WI38 (cell line): ENCODE measurements around the gene CACNA1I.

Source experiments
- H3K4me3 ChIP-seq: 2 replicates; pipeline ENCODE4 v1.5.1; 2011; ENCODE audit warnings: low read depth, mild to moderate bottlenecking, control low read depth, low read length
- CTCF ChIP-seq: IDR thresholded peaks from 2 replicates; pipeline ENCODE4 v1.5.1; 2012; ENCODE audit warnings: low read depth, mild to moderate bottlenecking, control low read depth, low read length

Gene CACNA1I

GRCh38 chr22:39653787-39654077 is 83.2 kb downstream of the CACNA1I start:
- TF ChIP-seq CTCF, result no peak
- no peak overlapping the region for H3K4me3 ChIP-seq

DNA sequence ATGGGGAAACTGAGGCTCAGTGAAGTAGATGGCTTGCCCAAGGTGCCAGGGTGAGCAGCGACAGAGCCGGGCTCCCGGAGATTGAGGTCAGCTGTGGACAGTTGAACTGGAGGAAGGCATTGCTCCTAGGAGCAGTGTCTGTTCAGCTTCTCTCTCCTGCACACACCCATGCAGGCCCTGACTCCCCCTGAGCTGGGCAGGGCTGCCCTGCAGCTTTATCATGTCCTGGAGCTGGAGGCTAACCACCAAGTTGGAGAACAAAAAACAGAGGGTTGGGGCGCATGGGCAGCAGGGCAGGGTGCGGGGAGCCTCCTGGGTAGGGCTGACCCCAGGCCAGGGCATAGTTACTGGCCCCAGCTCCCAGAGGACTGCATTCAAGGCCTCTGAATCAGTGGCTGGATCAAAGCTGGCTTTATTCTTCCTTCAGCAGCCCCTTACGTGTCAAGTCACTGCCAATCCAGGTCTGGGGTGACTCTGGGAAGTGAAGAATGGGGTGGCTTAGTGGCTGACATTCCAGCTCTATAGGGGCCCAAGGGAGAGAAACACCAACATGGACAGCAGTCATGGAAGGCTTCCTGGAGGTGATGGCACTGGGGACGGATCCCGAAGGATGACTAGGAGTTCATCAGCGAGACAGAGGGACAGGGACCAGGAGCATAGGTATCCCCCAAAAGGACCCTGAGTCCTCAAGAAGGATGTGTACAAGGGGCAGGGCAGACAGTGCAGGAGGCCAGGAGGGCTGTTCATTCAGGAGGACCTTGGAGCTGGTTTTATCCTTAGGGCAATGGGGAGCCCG is 83.8 kb downstream of the CACNA1I start:
- TF ChIP-seq CTCF, result no peak

DNA sequence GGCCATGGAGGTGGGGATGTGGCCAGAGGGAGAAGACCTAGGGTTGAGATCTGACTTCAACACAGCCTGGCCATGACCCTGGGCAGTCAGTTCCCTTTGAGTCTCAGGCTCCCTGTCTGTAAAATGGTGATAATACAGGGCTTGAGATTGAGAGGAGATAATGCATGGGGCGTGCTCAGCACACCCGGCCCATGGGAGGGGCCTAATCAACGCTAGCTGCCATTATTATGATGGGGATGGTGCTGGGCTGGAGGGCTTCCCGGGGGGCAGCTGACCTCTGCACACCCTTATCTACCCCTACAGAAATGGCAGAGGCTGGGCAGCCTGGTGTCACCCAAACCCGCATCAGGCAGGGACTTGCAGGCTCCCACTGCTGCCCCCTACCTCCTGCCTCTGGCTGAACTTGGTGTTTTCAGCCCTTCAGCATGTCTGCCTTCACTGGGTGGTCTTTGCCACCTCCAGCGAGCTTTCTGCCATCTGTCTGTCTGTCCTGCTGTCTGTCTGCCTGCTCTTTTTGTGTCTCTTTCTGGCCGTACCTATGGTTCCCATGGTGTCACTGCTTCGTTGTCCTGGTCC is 84.5 kb downstream of the CACNA1I start:
- no peak for TF ChIP-seq CTCF
- no peak overlapping the region for H3K4me3 ChIP-seq

More for the DNA sequence above, 83.8 kb downstream of the CACNA1I start:
- no peak overlapping the region for H3K4me3 ChIP-seq

DNA sequence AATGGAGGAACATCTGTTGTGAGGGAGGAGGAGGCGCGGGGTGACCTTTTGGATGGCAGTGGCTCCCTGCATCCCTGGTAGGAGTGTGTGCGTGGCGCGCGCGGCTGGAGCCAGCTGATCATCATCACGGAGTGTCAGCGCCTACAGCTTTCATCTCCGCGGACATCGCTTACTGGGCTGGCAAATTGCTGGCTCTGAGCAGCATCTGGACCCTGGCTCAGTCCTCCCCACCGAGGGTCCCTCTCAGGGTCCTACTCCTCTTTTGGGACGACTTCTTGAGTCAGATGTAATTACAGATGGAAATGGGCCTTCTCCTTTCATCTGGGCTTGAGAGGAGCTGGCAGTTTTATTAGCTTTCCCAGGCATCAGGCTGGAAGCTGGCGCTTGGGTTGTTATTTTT is 85.3 kb downstream of the CACNA1I start:
- no peak for TF ChIP-seq CTCF
- no peak overlapping the region for H3K4me3 ChIP-seq

GRCh38 chr22:39656495-39657490 is 86.2 kb downstream of the CACNA1I start:
- no peak overlapping the region for H3K4me3 ChIP-seq
- no peak for TF ChIP-seq CTCF

DNA sequence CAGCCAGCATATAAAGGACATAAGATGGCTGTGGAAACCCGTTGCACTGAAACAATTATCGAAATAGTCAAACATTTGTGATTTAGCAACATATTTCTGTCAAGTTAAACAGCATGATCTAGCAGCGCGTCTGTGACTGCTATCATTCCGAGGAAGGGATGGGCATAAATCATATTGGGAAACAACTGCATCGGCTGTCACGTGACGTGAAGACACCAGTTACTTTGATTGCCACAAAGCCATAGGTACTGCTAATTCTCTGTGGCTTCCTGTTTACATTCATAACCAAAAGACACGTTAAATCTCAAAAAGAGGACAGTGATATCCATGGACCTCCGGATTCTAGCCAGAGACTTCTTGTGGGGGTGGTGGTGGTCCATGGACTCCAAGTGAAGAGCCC is 87.8 kb downstream of the CACNA1I start:
- TF ChIP-seq CTCF, result no peak
- no peak overlapping the region for H3K4me3 ChIP-seq
